Panc1 (cell line): ENCODE measurements around the gene DAGLA. TPM values are rescaled to one million over a fixed set of nuclear protein-coding genes. Genes with fewer than 3 reads are reported as not detected.

Source experiments
- ATAC-seq: fragments of 200-7000 bp; cut with Tn5 transposase; 2 replicates; pipeline ENCODE4 v1.9.1; 2020; ENCODE audit warnings: mild to moderate bottlenecking, moderate library complexity
- BruUV-seq: library from RNA; stranded (reverse); fragments of 400-500 nt; replicated peaks from 2 replicates; lab custom pipeline; 2021; lab: Mats Ljungman, UMichigan
- CTCF ChIA-PET: fragments of 300-600 bp; sonication (Branson Sonifier 250); formaldehyde crosslinking; loops from one replicate; lab custom pipeline; 2022; ENCODE audit warnings: antibody characterized with exemption; lab: Charles Lee
- POLR2A ChIA-PET: fragments of 300-600 bp; sonication (Branson Sonifier 250); formaldehyde crosslinking; loops from one replicate; lab custom pipeline; 2022; ENCODE audit warnings: antibody characterized with exemption; lab: Charles Lee
- DNase-seq: peaks from one replicate; pipeline ENCODE4 v3.0.0-alpha.2; 2010; ENCODE audit warnings: low read depth, low spot score
- H3K27ac ChIP-seq: 2 replicates; pipeline ENCODE4 v1.5.1; 2011; ENCODE audit warnings: mild to moderate bottlenecking, low read length, inconsistent platforms
- H3K27me3 ChIP-seq: fragments of 200-500 bp; sonication (Bioruptor generic); 2 replicates; pipeline ENCODE4 v1.6.0; 2014; ENCODE audit warnings: low read length, inconsistent platforms; ENCODE audit not compliant: control insufficient read depth, insufficient read depth
- H3K36me3 ChIP-seq: fragments of 200-500 bp; sonication (Bioruptor generic); 2 replicates; pipeline ENCODE4 v1.5.1; 2014; ENCODE audit warnings: inconsistent platforms, mild to moderate bottlenecking, low read length, moderate library complexity; ENCODE audit not compliant: control insufficient read depth, insufficient read depth
- H3K4me1 ChIP-seq: 2 replicates; pipeline ENCODE4 v1.5.1; 2011; ENCODE audit warnings: inconsistent platforms, mild to moderate bottlenecking, low read length, moderate library complexity; ENCODE audit not compliant: control insufficient read depth, insufficient read depth
- H3K4me3 ChIP-seq, 2 experiments: 2 replicates each; pipeline ENCODE4 v1.5.1; 2011 to 2012; ENCODE audit warnings: low read depth in 2 of 2, low read length in 2 of 2, mild to moderate bottlenecking in 2 of 2, inconsistent platforms in 1 of 2, moderate library complexity in 1 of 2
- H3K9me3 ChIP-seq: fragments of 200-500 bp; sonication (Bioruptor generic); 2 replicates; pipeline ENCODE4 v1.5.1; 2014; ENCODE audit warnings: low read depth, mild to moderate bottlenecking, inconsistent platforms, low read length, moderate library complexity; ENCODE audit not compliant: control insufficient read depth, insufficient read depth
- POLR2AphosphoS5 ChIP-seq: IDR thresholded peaks from 2 replicates; pipeline ENCODE4 v1.6.1; 2012; ENCODE audit warnings: mild to moderate bottlenecking, low read depth, low read length, moderate library complexity
- SIN3A ChIP-seq: IDR thresholded peaks from 2 replicates; pipeline ENCODE4 v1.6.1; 2012; ENCODE audit warnings: low read depth, mild to moderate bottlenecking, low read length, moderate library complexity, borderline replicate concordance; ENCODE audit not compliant: insufficient read depth
- TCF7L2 ChIP-seq: IDR thresholded peaks from 2 replicates; pipeline ENCODE4 v1.6.1; 2011; ENCODE audit warnings: mild to moderate bottlenecking, low read depth, low read length, inconsistent platforms
- in situ Hi-C: cut with HindIII; loops from 2 replicates; pipeline ENCODE4 v1.10.0; 2016; ENCODE audit warnings: low sequenced_read_pairs, low pct_unique_long_range_greater_than_20kb
- intact Hi-C: fragments of 100-400 bp; cut with micrococcal nuclease; formaldehyde crosslinking; loops from one replicate; pipeline ENCODE4 v1.10.0; 2022; ENCODE audit not compliant: unreplicated experiment
- total RNA-seq: library from RNA; stranded (reverse); gene quantifications from one replicate; pipeline ENCODE4 v1.2.1, GENCODE V29; 2021; ENCODE audit not compliant: unreplicated experiment
- TF ChIP-seq, protein P1 (sequence below), 2 experiments: IDR thresholded peaks; 2 replicates each; pipeline ENCODE4 v1.6.1; 2011 to 2012; ENCODE audit warnings: low read depth in 2 of 2, control low read depth in 1 of 2, low read length in 1 of 2, mild to moderate bottlenecking in 1 of 2, moderate library complexity in 1 of 2; ENCODE audit not compliant: insufficient read depth in 1 of 2
- TF ChIP-seq, protein P2 (sequence below): fragments of 450-650 bp; IDR thresholded peaks from 2 replicates; pipeline ENCODE4 v1.5.1; 2017; ENCODE audit warnings: mild to moderate bottlenecking

DAGLA gene
- total RNA-seq, 1 experiment from 2014 or later, result 6.4 TPM

DNA sequence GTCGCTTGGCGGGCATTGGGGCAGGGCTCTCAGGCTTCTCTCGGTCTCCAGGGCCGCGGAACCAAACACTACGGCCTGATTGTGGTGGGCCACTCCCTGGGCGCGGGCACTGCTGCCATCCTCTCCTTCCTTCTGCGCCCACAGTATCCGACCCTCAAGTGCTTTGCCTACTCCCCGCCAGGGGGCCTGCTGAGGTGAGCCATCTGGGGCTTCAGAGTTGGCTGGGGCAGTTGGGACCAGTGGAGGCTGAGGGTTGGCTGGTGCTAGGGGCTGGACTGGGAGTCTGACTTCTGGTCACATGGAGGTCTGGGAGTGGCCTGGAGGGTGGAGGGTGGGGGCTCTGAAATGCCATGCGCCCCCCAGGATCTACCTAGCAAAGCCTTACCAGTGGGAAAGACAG is 56.9 kb downstream of the DAGLA start:
- intact Hi-C loops, result no loop called here
- no TSS peak for BruUV-seq

DNA sequence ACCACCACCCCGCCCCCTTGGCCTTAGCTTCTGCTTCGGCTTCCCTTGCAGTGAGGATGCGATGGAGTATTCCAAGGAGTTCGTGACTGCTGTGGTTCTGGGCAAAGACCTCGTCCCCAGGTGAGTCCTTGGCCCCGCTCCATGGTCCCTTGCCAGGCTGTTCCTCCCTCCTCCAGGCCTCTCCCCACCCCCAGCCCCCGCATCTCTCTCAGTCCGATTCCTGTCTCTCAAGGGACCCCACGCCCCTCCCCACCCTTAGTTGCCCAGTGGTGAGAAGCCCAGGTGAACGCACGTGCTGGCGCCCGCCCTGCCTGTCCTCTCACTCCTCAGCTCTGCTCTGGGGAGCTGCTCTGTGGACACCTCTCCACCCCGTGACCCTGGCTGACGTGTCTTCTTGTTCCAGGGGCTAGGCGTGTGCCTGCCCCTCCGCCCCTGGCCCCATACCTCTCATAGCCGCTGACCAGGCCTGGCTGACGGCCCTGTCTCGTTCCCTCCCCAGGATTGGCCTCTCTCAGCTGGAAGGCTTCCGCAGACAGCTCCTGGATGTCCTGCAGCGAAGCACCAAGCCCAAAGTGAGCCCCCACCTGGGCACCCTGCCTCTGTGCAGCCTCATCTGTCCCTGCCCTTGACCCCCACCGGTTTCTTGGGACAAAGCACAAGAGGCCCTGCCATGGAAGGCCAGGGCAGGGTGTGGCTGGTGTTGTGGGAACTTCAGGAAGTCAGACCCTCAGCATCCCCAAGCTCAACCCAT is 57.6 kb downstream of the DAGLA start:
- in situ Hi-C loops, result no loop called here
- CTCF ChIA-PET, result interaction anchor here (0.6 kb wide), 3 partner anchors 77 to 206 kb away, joined by 3 to 19 read pairs (median 3); no protein-coding TSS in a partner anchor
- H3K27me3 ChIP-seq, result no peaks in the 10 kb centered on the region
- no peak overlapping the region for H3K27ac ChIP-seq
- H3K4me1 ChIP-seq, result peaks cover 4% of the 10 kb centered on the region; the same call in 1 of the 2 replicates
- no peak overlapping the region for H3K4me3 ChIP-seq
- DNase-seq (no peak), ATAC-seq (no peak)
- H3K36me3 ChIP-seq, result no peaks in the 10 kb centered on the region
- H3K9me3 ChIP-seq, result no peaks in the 10 kb centered on the region
- POLR2A ChIA-PET, result no interaction called here
- BruUV-seq, result no TSS peak
- intact Hi-C loops, result no loop called here
- no peak for TF ChIP-seq TCF7L2
- TF ChIP-seq POLR2AphosphoS5, result no peak
- TF ChIP-seq, protein P1, sequence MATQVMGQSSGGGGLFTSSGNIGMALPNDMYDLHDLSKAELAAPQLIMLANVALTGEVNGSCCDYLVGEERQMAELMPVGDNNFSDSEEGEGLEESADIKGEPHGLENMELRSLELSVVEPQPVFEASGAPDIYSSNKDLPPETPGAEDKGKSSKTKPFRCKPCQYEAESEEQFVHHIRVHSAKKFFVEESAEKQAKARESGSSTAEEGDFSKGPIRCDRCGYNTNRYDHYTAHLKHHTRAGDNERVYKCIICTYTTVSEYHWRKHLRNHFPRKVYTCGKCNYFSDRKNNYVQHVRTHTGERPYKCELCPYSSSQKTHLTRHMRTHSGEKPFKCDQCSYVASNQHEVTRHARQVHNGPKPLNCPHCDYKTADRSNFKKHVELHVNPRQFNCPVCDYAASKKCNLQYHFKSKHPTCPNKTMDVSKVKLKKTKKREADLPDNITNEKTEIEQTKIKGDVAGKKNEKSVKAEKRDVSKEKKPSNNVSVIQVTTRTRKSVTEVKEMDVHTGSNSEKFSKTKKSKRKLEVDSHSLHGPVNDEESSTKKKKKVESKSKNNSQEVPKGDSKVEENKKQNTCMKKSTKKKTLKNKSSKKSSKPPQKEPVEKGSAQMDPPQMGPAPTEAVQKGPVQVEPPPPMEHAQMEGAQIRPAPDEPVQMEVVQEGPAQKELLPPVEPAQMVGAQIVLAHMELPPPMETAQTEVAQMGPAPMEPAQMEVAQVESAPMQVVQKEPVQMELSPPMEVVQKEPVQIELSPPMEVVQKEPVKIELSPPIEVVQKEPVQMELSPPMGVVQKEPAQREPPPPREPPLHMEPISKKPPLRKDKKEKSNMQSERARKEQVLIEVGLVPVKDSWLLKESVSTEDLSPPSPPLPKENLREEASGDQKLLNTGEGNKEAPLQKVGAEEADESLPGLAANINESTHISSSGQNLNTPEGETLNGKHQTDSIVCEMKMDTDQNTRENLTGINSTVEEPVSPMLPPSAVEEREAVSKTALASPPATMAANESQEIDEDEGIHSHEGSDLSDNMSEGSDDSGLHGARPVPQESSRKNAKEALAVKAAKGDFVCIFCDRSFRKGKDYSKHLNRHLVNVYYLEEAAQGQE (IDR thresholded peaks at IDR 0.05; ENCODE audit: insufficient read depth in 1 of 2, low read depth in 2 of 2, low read length in 1 of 2), result no peak
- no peak for TF ChIP-seq SIN3A
- TF ChIP-seq, protein P2, sequence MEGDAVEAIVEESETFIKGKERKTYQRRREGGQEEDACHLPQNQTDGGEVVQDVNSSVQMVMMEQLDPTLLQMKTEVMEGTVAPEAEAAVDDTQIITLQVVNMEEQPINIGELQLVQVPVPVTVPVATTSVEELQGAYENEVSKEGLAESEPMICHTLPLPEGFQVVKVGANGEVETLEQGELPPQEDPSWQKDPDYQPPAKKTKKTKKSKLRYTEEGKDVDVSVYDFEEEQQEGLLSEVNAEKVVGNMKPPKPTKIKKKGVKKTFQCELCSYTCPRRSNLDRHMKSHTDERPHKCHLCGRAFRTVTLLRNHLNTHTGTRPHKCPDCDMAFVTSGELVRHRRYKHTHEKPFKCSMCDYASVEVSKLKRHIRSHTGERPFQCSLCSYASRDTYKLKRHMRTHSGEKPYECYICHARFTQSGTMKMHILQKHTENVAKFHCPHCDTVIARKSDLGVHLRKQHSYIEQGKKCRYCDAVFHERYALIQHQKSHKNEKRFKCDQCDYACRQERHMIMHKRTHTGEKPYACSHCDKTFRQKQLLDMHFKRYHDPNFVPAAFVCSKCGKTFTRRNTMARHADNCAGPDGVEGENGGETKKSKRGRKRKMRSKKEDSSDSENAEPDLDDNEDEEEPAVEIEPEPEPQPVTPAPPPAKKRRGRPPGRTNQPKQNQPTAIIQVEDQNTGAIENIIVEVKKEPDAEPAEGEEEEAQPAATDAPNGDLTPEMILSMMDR, result no peak

More for the DNA sequence above, 56.9 kb downstream of the DAGLA start:
- Histone ChIP-seq H3K9me3 (no peaks in the 10 kb centered on the region), H3K27ac (no peak overlapping the region), H3K36me3 (no peaks in the 10 kb centered on the region), H3K27me3 (no peaks in the 10 kb centered on the region), H3K4me1 (peaks cover 5% of the 10 kb centered on the region; the same call in 1 of the 2 replicates), H3K4me3 (no peak overlapping the region)
- no peak for DNase-seq
- ChIA-PET POLR2A (no interaction called here), CTCF (interaction anchor here (0.6 kb wide), 1 partner anchor 78 kb away, joined by 3 read pairs; no protein-coding TSS in a partner anchor)
- in situ Hi-C loops, result no loop called here
- TF ChIP-seq SIN3A, result no peak
- TF ChIP-seq, protein P1 (IDR thresholded peaks at IDR 0.05; ENCODE audit: insufficient read depth in 1 of 2, low read depth in 2 of 2, low read length in 1 of 2), result no peak
- TF ChIP-seq, protein P2, result no peak; the same call in 1 of the 2 replicates
- TF ChIP-seq POLR2AphosphoS5, result no peak
- no peak for TF ChIP-seq TCF7L2
- 0 out of 2 replicates have a peak, but pooled peaks have one; percentile 30 for ATAC-seq
